ENCODE measurements around the gene UFSP2.

Gene UFSP2

GRCh38 chr4:185464183-185464582 is 38.4 kb upstream of the UFSP2 start:
- H3K4me1 ChIP-seq (ENCODE audit: control insufficient read depth, insufficient read depth, low read length), result peaks cover 3% of the 10 kb centered on the region
- H3K9ac ChIP-seq (ENCODE audit: low read depth, low read length), result no peak overlapping the region
- H3K27me3 ChIP-seq (ENCODE audit: control insufficient read depth, insufficient read depth, low read length), result peaks cover 8% of the 10 kb centered on the region
- H3K36me3 ChIP-seq (ENCODE audit: control insufficient read depth, insufficient read depth, low read length), result no peaks in the 10 kb centered on the region
- no peaks in the 10 kb centered on the region for H3K9me3 ChIP-seq (ENCODE audit: control insufficient read depth, insufficient read depth, low read length)
- no peak overlapping the region for H3K4me3 ChIP-seq (ENCODE audit: low read depth, low read length)

GRCh38 chr4:185463541-185463940 is 37.8 kb upstream of the UFSP2 start:
- peaks cover 3% of the 10 kb centered on the region for H3K4me1 ChIP-seq (ENCODE audit: control insufficient read depth, insufficient read depth, low read length)
- peaks cover 5% of the 10 kb centered on the region for H3K27me3 ChIP-seq (ENCODE audit: control insufficient read depth, insufficient read depth, low read length)
- H3K9me3 ChIP-seq (ENCODE audit: control insufficient read depth, insufficient read depth, low read length), result no peaks in the 10 kb centered on the region

GRCh38 chr4:185461565-185461964 is 35.8 kb upstream of the UFSP2 start:
- Histone ChIP-seq H3K9me3 (ENCODE audit: control insufficient read depth, insufficient read depth, low read length) (no peaks in the 10 kb centered on the region), H3K36me3 (ENCODE audit: control insufficient read depth, insufficient read depth, low read length) (no peaks in the 10 kb centered on the region), H3K4me1 (ENCODE audit: control insufficient read depth, insufficient read depth, low read length) (peaks cover 8% of the 10 kb centered on the region), H3K4me3 (ENCODE audit: low read depth, low read length) (no peak overlapping the region), H3K27me3 (ENCODE audit: control insufficient read depth, insufficient read depth, low read length) (no peaks in the 10 kb centered on the region), H3K9ac (ENCODE audit: low read depth, low read length) (no peak overlapping the region)

More at GRCh38 chr4:185463541-185463940, 37.8 kb upstream of the UFSP2 start:
- H3K4me3 ChIP-seq (ENCODE audit: low read depth, low read length), result no peak overlapping the region
- H3K9ac ChIP-seq (ENCODE audit: low read depth, low read length), result no peak overlapping the region
- H3K36me3 ChIP-seq (ENCODE audit: control insufficient read depth, insufficient read depth, low read length), result no peaks in the 10 kb centered on the region

- Histone ChIP-seq H3K9ac (ENCODE audit: low read depth, low read length) (no peak overlapping the region), H3K9me3 (ENCODE audit: control insufficient read depth, insufficient read depth, low read length) (no peaks in the 10 kb centered on the region), H3K36me3 (ENCODE audit: control insufficient read depth, insufficient read depth, low read length) (no peaks in the 10 kb centered on the region), H3K4me1 (ENCODE audit: control insufficient read depth, insufficient read depth, low read length) (peaks cover 4% of the 10 kb centered on the region), H3K27me3 (ENCODE audit: control insufficient read depth, insufficient read depth, low read length) (no peaks in the 10 kb centered on the region), H3K4me3 (ENCODE audit: low read depth, low read length) (no peak overlapping the region)
Measured at GRCh38 chr4:185457136-185457535, 31.4 kb upstream of the UFSP2 start.

GRCh38 chr4:185456131-185456530 is 30.4 kb upstream of the UFSP2 start:
- Histone ChIP-seq H3K27me3 (ENCODE audit: control insufficient read depth, insufficient read depth, low read length) (no peaks in the 10 kb centered on the region), H3K36me3 (ENCODE audit: control insufficient read depth, insufficient read depth, low read length) (no peaks in the 10 kb centered on the region), H3K4me1 (ENCODE audit: control insufficient read depth, insufficient read depth, low read length) (peaks cover 4% of the 10 kb centered on the region), H3K4me3 (ENCODE audit: low read depth, low read length) (no peak overlapping the region), H3K9me3 (ENCODE audit: control insufficient read depth, insufficient read depth, low read length) (no peaks in the 10 kb centered on the region), H3K9ac (ENCODE audit: low read depth, low read length) (no peak overlapping the region)

GRCh38 chr4:185445209-185445608 is 19.4 kb upstream of the UFSP2 start:
- no peak overlapping the region for H3K4me3 ChIP-seq (ENCODE audit: low read depth, low read length)
- no peaks in the 10 kb centered on the region for H3K36me3 ChIP-seq (ENCODE audit: control insufficient read depth, insufficient read depth, low read length)
- no peaks in the 10 kb centered on the region for H3K27me3 ChIP-seq (ENCODE audit: control insufficient read depth, insufficient read depth, low read length)
- no peak overlapping the region for H3K9ac ChIP-seq (ENCODE audit: low read depth, low read length)
- H3K9me3 ChIP-seq (ENCODE audit: control insufficient read depth, insufficient read depth, low read length), result no peaks in the 10 kb centered on the region
- H3K4me1 ChIP-seq (ENCODE audit: control insufficient read depth, insufficient read depth, low read length), result no peaks in the 10 kb centered on the region

GRCh38 chr4:185441479-185441878 is 15.7 kb upstream of the UFSP2 start:
- H3K9me3 ChIP-seq (ENCODE audit: control insufficient read depth, insufficient read depth, low read length), result no peaks in the 10 kb centered on the region
- no peaks in the 10 kb centered on the region for H3K4me1 ChIP-seq (ENCODE audit: control insufficient read depth, insufficient read depth, low read length)
- no peak overlapping the region for H3K4me3 ChIP-seq (ENCODE audit: low read depth, low read length)
- H3K27me3 ChIP-seq (ENCODE audit: control insufficient read depth, insufficient read depth, low read length), result no peaks in the 10 kb centered on the region
- no peaks in the 10 kb centered on the region for H3K36me3 ChIP-seq (ENCODE audit: control insufficient read depth, insufficient read depth, low read length)
- no peak overlapping the region for H3K9ac ChIP-seq (ENCODE audit: low read depth, low read length)

- Histone ChIP-seq H3K4me3 (ENCODE audit: low read depth, low read length) (no peak overlapping the region), H3K9me3 (ENCODE audit: control insufficient read depth, insufficient read depth, low read length) (no peaks in the 10 kb centered on the region), H3K27me3 (ENCODE audit: control insufficient read depth, insufficient read depth, low read length) (no peaks in the 10 kb centered on the region), H3K9ac (ENCODE audit: low read depth, low read length) (no peak overlapping the region), H3K36me3 (ENCODE audit: control insufficient read depth, insufficient read depth, low read length) (no peaks in the 10 kb centered on the region), H3K4me1 (ENCODE audit: control insufficient read depth, insufficient read depth, low read length) (no peaks in the 10 kb centered on the region)
Measured at GRCh38 chr4:185437809-185438208, 12.0 kb upstream of the UFSP2 start.

- Histone ChIP-seq H3K27me3 (ENCODE audit: control insufficient read depth, insufficient read depth, low read length) (no peaks in the 10 kb centered on the region), H3K4me1 (ENCODE audit: control insufficient read depth, insufficient read depth, low read length) (no peaks in the 10 kb centered on the region), H3K9me3 (ENCODE audit: control insufficient read depth, insufficient read depth, low read length) (no peaks in the 10 kb centered on the region)
Measured at GRCh38 chr4:185435466-185435865, 9.7 kb upstream of the UFSP2 start.

GRCh38 chr4:185429660-185430059 is 3.9 kb upstream of the UFSP2 start:
- no peaks in the 10 kb centered on the region for H3K9me3 ChIP-seq (ENCODE audit: control insufficient read depth, insufficient read depth, low read length)

More at GRCh38 chr4:185435466-185435865, 9.7 kb upstream of the UFSP2 start:
- H3K9ac ChIP-seq (ENCODE audit: low read depth, low read length), result no peak overlapping the region
- no peak overlapping the region for H3K4me3 ChIP-seq (ENCODE audit: low read depth, low read length)
- no peaks in the 10 kb centered on the region for H3K36me3 ChIP-seq (ENCODE audit: control insufficient read depth, insufficient read depth, low read length)

GRCh38 chr4:185426960-185427688 is 1.4 kb upstream of the UFSP2 start:
- Histone ChIP-seq H3K9me3 (ENCODE audit: control insufficient read depth, insufficient read depth, low read length) (no peaks in the 10 kb centered on the region), H3K9ac (ENCODE audit: low read depth, low read length) (no peak overlapping the region), H3K36me3 (ENCODE audit: control insufficient read depth, insufficient read depth, low read length) (no peaks in the 10 kb centered on the region), H3K4me3 (ENCODE audit: low read depth, low read length) (no peak overlapping the region), H3K27me3 (ENCODE audit: control insufficient read depth, insufficient read depth, low read length) (no peaks in the 10 kb centered on the region), H3K4me1 (ENCODE audit: control insufficient read depth, insufficient read depth, low read length) (peaks cover 3% of the 10 kb centered on the region)

More at GRCh38 chr4:185429660-185430059, 3.9 kb upstream of the UFSP2 start:
- no peak overlapping the region for H3K4me3 ChIP-seq (ENCODE audit: low read depth, low read length)
- peaks cover 3% of the 10 kb centered on the region for H3K4me1 ChIP-seq (ENCODE audit: control insufficient read depth, insufficient read depth, low read length)
- H3K9ac ChIP-seq (ENCODE audit: low read depth, low read length), result no peak overlapping the region
- no peaks in the 10 kb centered on the region for H3K27me3 ChIP-seq (ENCODE audit: control insufficient read depth, insufficient read depth, low read length)
- H3K36me3 ChIP-seq (ENCODE audit: control insufficient read depth, insufficient read depth, low read length), result no peaks in the 10 kb centered on the region

- Histone ChIP-seq H3K4me3 (ENCODE audit: low read depth, low read length) (peak overlapping the region; percentile 92), H3K27me3 (ENCODE audit: control insufficient read depth, insufficient read depth, low read length) (no peaks in the 10 kb centered on the region), H3K36me3 (ENCODE audit: control insufficient read depth, insufficient read depth, low read length) (no peaks in the 10 kb centered on the region), H3K4me1 (ENCODE audit: control insufficient read depth, insufficient read depth, low read length) (peaks cover 3% of the 10 kb centered on the region), H3K9me3 (ENCODE audit: control insufficient read depth, insufficient read depth, low read length) (no peaks in the 10 kb centered on the region), H3K9ac (ENCODE audit: low read depth, low read length) (peak overlapping the region; percentile 99)
Measured at GRCh38 chr4:185424905-185425646, 688 bp downstream of the UFSP2 start.
